HG03066 (cell line): ENCODE measurements around the gene NEURL1.
"Not testable (repeated sequence)": the region's sequence is repeated elsewhere in the genome, so short reads cannot be mapped to it uniquely, and the experiment has no call there.

ENCODE experiments used
- ATAC-seq: cut with Tn5 transposase; IDR thresholded peaks from one replicate; pipeline ENCODE4 v1.9.1; 2021; ENCODE audit warnings: low read depth; ENCODE audit not compliant: unreplicated experiment

Gene NEURL1

GRCh38 chr10:103463499-103463898 lies 30.0 kb upstream of the NEURL1 start:
- ATAC-seq: no peak

GRCh38 chr10:103465411-103466179 lies 27.9 kb upstream of the NEURL1 start:
- no peak for ATAC-seq

DNA sequence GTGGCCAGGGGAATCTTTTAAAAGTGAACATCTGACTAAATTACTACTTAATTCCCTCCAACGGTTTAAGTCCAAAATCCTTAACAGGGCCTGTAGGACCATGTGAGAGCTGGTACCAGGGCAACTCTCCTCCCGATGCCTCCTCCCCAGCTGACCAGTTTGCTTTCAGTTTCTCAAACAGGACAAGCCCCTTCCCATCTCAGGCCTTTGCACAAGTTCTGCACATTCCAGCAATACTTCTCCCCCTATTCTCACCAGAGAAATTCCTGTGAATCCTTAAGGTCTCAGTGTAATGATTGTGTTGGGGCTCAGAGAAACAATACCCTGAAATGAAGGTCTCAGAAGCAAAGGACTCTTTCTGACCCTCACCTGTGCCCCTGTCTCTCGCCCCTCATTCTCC lies 26.8 kb upstream of the NEURL1 start:
- no peak for ATAC-seq

DNA sequence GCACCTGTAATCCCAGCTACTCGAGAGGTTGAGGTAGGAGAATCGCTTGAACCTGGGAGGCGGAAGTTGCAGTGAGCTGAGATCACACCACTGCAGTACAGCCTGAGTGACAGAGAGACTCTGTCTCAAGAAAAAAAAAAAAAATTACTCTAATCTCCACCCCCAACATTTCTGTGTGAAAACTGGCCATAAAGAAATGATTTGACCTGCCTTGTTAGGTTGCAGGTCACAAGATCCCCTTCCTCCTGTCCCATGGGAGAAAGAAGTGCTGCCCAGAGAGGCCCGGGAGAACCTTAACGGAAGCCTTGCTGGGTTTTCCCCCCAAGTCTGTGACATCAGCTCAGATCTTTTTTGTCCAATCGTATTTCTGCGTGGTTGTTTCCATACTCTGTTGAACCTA lies 26.1 kb upstream of the NEURL1 start:
- no peak for ATAC-seq

GRCh38 chr10:103469201-103469600 lies 24.3 kb upstream of the NEURL1 start:
- ATAC-seq: no peak

DNA sequence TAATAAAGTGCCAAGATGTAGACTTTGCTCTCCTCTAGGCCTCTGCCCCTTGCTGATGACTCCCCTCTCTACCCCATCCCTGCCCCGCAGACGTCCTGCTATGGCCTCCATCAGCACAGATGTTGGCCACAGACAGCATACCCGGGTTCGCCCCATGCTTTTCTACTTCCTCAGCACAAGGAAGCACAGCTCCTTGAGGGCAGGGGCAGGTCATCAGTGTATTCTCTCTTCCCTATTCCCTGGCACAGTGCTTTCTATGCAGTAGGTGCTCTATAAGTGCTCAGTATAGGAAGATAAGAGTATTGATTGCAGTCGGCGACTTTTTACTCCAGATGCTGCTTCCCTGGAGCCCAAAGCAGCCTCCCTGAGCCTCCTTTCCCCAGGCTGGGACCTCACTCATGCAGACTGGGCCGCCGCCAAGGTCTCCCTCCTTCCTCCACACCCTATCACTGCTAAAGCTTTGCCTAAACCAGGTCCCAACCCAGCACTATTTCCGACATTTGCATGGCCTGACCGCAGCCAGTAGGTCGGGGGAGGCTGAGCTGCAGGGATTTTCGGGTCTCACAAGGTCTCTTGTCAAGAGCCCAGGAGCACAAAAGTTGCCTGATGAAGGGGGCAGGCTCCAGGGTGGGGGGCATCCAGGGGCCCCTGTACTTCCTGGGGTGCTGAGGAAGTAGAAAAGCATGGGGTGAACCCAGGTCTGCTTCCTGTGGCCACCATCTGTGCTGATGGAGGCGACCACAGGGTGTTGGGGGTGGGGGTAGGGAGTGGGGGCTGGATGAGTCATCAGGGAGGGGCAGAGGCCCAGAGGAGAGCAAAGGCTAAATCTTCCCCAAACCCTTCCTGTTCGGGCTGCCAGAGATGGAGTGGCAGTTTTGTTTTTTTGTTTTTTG lies 22.5 kb upstream of the NEURL1 start:
- ATAC-seq: peak; percentile 80

- ATAC-seq: no peak
Observed at GRCh38 chr10:103472005-103472404, 21.5 kb upstream of the NEURL1 start.

DNA sequence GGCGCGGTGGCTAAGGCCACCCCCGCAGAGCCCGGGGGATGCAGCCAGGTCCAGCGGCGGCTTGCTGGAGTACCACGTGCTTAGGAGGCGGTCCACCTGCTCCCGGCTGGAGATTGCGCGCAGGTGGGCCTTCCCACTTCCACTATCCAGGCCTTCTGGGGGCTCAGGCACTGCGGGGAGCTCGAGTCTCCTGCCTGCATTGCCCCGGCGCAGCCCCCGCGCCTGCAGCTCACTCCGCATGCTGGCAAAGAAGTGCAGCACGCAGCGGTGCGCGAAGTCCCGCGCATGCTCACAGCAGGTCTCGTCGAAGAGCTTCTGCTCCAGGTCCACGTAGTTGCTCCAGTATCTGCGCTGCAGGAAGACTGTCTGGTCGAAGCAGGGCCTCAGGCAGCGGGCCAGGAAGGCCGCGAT lies 20.2 kb upstream of the NEURL1 start:
- ATAC-seq: no peak

DNA sequence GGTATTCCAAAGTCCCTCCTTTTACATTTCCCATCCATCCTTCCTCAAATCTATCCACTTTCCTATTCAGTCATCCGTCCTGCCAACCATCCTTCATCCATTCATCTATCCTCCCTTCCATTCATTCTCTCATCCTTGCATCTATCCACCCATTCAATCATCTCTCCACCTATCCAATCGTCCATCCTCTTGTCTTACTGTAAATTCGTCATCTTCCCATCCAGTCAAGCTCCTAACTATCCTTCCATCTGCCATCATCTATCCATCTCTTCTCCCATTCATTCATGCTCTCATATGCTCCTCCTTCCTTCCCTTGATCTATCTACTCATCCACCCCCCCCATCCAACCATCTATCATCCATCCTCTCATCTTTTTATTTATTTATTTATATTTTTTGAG lies 19.4 kb upstream of the NEURL1 start:
- ATAC-seq: no peak

DNA sequence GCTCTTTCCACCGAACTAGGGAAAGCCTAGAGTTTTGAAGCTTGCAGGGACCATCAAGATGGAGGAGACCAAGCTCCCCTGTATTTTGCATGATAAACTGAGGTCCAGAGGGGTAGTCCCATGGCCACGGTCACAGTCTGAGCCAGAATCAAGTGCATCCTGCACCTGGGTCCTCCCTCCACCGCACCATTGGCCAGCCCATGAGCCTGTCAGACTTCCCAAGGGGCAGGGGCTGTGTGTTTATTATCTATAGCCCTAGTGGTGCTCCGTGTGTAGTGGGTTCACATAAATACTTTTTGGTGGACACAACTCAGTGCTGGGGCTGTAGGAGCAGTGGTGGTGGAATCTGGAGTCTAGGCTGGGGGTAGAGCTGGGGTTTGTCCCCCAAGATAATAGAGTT lies 18.1 kb upstream of the NEURL1 start:
- no peak for ATAC-seq

GRCh38 chr10:103476046-103476768 lies 17.3 kb upstream of the NEURL1 start:
- ATAC-seq: no peak

DNA sequence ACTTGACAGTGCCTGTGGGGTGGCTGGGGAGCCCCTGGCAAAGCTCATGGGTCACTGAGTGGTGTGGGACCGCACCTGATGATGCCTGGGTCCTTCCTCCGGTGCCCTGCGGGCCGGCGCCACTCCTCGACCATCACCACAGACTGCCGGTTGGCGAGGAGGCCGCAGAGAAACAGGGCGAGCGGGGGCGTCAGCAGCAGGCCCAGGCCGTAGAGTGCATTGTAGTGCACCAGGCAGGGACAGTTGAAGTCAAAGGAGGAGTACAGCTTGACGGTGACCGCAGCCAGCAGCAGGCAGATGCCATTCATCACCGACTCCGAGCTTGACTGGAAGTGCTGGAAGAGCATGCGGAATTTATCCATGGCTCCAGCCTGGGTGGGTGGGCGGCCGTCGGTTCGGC lies 14.8 kb upstream of the NEURL1 start:
- no peak for ATAC-seq

GRCh38 chr10:103479135-103479534 lies 14.4 kb upstream of the NEURL1 start, which contains the start of gene CALHM3:
Gene CALHM3, minus strand, starts transcription at chr10:103479240. Its CDS starts 208 bp downstream, at chr10:103479032.
- no peak for ATAC-seq

DNA sequence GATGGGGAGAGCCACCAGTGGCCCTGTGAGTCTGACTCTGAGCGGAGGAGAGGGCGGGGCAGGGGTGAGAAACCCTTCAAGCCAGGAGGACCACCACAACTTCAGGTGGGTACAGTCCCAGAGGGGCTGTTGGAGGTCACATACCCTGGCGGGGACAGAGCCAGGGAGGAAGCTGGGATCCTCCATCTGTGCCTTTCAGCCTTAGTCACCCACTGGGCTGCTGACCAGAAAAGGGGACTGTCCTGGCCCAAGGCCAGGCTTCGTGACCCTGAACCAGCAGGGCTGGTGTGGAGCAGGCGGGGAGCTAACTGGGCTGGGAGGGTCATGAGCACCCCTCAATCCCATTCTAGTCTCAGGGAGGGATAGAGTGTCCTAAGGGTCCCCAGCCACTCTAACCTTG lies 13.0 kb upstream of the NEURL1 start:
- ATAC-seq: no peak

GRCh38 chr10:103481974-103482531 lies 11.5 kb upstream of the NEURL1 start:
- no peak for ATAC-seq

DNA sequence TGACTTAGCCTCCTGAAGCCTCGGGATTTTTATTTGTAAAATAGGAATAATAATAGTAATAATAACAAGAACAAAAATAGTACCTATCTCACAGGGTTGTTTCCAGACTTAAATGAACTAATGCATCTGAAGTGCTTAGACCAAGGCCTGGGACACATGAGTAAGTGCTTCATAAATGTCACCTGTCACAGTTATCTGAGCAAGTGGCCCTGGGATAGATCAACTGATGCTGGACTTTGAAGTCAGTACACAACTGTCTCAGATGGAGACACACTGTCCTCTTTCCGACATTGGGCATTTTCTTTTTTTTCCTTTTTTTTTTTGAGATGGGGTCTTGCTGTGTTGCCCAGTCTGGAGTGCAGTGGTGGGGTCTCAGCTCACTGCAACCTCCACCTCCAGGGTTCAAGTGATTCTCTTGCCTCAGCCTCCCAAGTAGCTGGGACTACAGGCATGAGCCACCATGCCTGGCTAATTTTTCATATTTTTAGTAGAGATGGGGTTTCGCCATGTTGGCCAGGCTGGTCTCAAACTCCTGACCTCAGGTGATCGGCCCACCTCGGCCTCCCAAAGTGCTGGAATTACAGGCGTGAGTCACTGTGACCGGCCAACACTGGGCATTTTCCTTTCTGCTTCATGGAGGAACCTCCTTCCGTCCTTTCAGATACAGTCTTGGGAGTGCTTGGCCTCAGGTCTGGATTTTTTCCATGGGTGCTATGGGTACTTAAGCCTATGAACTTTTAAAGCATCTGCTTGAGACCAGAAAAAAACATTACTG lies 6.7 kb upstream of the NEURL1 start:
- not testable (repeated sequence) for ATAC-seq

GRCh38 chr10:103487410-103487708 lies 6.1 kb upstream of the NEURL1 start:
- no peak for ATAC-seq

GRCh38 chr10:103490986-103491314 lies 2.6 kb upstream of the NEURL1 start:
- ATAC-seq: peak; percentile 17

DNA sequence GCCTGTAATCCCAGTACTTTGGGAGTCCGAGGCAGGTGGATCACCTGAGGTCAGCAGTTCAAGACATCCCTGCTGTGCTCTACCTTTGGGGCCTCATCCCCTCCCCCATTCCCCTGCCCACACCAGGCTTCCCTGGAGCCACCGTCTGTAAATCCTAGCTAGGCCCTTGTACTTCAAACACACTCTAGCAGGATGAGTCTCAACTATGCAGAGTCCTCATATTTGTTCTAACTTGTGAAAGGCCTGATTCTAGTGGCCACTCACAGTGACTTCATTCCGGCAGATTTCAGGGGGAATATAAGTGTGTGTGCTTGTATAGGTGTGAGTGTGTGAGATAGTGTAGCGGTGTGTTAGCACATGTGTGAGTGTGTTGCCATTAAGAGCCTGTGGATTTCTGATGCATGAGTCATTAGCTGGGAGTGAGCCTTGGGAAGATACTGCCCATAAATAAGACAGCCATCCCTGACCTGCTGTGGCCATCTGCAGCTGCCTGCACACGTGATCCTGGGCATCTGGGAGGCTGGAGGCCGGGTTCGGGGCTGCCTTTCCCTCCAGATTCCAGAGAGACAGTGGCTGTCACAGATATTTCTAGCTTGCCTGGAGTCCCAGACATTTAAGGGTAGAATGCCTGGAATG lies 1.7 kb upstream of the NEURL1 start:
- ATAC-seq: no peak
